Measurements from ENCODE around the gene EPHB4. TPM values are rescaled to one million over a fixed set of nuclear protein-coding genes. Genes with fewer than 3 reads are reported as not detected.

Gene EPHB4
- total RNA-seq, 1 donor from 2014 or later = 4.1 TPM

DNA sequence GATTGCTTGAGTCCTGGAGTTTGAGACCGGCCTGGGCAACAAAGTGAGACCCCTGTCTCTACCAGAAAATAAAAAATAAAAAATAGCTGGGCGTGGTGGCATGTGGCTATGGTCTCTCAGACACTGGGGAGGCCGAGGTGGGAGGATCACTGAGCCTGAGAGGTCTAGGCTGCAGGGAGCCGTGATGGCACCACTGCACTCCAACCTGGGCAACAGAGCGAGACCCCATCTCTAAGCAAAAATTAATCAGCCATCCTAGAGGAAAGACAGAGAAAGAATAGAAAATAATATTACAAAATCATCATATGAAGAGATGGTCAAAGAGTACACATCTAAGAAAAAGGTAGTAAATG is 4.9 kb upstream of the EPHB4 start:
- peaks cover 13% of the 10 kb centered on the region for H3K27me3 Mint-ChIP-seq
- no peak overlapping the region for H3K4me3 Mint-ChIP-seq
- intact Hi-C loops (cut with micrococcal nuclease) = no loop called here
- ATAC-seq (ENCODE audit: low read depth) (no peak), DNase-seq (no peak)
- H3K9me3 Mint-ChIP-seq = no peaks in the 10 kb centered on the region
- peaks cover 23% of the 10 kb centered on the region for H3K4me1 Mint-ChIP-seq
- TF ChIP-seq, protein P1, sequence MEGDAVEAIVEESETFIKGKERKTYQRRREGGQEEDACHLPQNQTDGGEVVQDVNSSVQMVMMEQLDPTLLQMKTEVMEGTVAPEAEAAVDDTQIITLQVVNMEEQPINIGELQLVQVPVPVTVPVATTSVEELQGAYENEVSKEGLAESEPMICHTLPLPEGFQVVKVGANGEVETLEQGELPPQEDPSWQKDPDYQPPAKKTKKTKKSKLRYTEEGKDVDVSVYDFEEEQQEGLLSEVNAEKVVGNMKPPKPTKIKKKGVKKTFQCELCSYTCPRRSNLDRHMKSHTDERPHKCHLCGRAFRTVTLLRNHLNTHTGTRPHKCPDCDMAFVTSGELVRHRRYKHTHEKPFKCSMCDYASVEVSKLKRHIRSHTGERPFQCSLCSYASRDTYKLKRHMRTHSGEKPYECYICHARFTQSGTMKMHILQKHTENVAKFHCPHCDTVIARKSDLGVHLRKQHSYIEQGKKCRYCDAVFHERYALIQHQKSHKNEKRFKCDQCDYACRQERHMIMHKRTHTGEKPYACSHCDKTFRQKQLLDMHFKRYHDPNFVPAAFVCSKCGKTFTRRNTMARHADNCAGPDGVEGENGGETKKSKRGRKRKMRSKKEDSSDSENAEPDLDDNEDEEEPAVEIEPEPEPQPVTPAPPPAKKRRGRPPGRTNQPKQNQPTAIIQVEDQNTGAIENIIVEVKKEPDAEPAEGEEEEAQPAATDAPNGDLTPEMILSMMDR (IDR thresholded peaks at IDR 0.05) = no peak
- ChIA-PET CTCF (interaction anchor here (2.2 kb wide), 1 partner anchor 20 kb away, joined by 6 read pairs; the partner anchor contains the start of gene SLC12A9), POLR2A (no interaction called here)
- H3K36me3 Mint-ChIP-seq (ENCODE audit: low read depth) = no peaks in the 10 kb centered on the region
- no peak overlapping the region for H3K27ac Mint-ChIP-seq

- intact Hi-C loops (cut with micrococcal nuclease) = no loop called here
- no peak for ATAC-seq (ENCODE audit: low read depth)
- H3K27me3 Mint-ChIP-seq = peaks cover 24% of the 10 kb centered on the region
- no peak overlapping the region for H3K4me3 Mint-ChIP-seq
- H3K4me1 Mint-ChIP-seq = peaks cover 18% of the 10 kb centered on the region
- no peaks in the 10 kb centered on the region for H3K9me3 Mint-ChIP-seq
- POLR2A ChIA-PET = no interaction called here
- DNase-seq = no peak
- CTCF ChIA-PET = no interaction called here
- no peaks in the 10 kb centered on the region for H3K36me3 Mint-ChIP-seq (ENCODE audit: low read depth)
- H3K27ac Mint-ChIP-seq = no peak overlapping the region
- TF ChIP-seq, protein P1 (IDR thresholded peaks at IDR 0.05) = no peak
Observed at GRCh38 chr7:100830396-100830795, 3.1 kb upstream of the EPHB4 start.

DNA sequence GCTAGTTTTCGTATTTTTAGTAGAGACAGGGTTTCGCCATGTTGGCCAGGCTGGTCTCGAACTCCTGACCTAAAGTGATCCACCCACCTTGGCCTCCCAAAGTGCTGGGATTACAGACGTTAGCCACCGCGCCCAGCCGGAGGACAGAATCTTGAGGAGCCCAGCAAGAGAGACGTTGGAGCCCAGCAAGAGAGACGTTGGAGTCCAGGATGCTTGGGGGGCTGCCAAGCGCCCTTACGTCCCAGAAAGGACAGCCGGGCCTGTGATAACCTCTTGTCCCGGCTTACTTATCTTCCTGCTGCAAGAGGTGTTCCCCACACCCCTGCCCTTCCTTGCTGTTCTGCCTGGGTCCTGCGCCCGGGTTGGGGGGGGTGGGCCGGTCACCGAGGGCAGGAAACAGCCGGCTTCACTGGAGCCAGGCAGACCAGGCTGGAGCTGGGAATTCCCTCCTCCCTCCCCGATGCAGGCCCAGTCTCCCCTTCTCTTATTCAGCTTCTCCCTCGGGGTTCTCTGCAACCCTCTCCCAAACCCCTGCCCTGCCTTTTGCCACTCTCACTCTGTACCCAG is 1.9 kb upstream of the EPHB4 start:
- DNase-seq (no peak), ATAC-seq (ENCODE audit: low read depth) (no peak)
- Mint-ChIP-seq H3K4me3 (peak overlapping the region; percentile 46), H3K27me3 (peaks cover 30% of the 10 kb centered on the region), H3K27ac (no peak overlapping the region), H3K4me1 (peaks cover 18% of the 10 kb centered on the region), H3K9me3 (no peaks in the 10 kb centered on the region), H3K36me3 (ENCODE audit: low read depth) (no peaks in the 10 kb centered on the region)
- ChIA-PET POLR2A (no interaction called here), CTCF (no interaction called here)
- intact Hi-C loops (cut with micrococcal nuclease) = no loop called here
- TF ChIP-seq, protein P1 (IDR thresholded peaks at IDR 0.05) = no peak

DNA sequence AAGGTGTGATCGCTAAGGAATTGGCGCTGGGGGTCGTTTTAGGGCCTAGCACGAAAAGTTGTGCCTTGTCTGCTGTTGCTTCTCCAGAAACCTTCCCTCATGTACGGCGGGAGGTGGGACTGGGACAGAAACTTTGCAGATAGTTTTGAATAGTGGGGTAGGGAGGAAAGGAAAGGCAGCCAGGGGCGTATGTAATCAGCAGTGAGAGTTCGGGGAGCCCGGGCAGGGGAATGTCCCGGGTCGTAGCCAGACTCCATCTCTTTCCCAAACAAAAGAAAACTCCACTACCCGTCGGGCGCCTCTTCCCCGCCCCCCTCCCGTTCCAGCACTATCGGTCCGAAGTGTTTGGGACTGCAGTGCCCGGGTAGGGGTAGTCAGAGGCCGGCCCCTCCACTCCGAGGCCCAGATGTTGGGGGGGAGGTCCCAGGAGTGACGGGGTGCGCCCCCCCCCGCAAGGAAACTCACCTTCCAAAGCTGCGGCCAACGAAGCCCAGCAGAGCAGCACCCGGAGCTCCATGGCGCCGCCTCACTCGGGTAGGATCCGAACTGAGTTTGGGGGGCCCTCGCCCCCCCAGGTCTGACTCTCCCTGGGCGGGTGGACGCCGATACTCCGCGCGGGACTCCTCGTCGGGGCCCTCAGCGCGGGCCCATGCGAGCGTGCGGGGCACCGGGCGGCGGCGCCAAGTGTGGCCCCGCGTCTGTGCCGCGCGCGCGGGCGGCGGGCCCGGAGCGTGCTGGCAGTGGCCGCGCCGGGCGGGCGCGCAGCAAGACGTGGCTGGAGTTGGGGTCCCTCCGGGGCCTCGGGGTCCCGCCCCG is 601 bp downstream of the EPHB4 start:
- H3K4me3 Mint-ChIP-seq = peak overlapping the region; percentile 71
- intact Hi-C loops (cut with micrococcal nuclease) = loop anchor here (2.0 kb wide), 1 partner anchor 26 kb away; the partner anchor contains the start of gene SLC12A9
- ATAC-seq (ENCODE audit: low read depth) (peak; percentile 60), DNase-seq (peak; percentile 21)
- H3K4me1 Mint-ChIP-seq = peaks cover 18% of the 10 kb centered on the region
- TF ChIP-seq, protein P1 (IDR thresholded peaks at IDR 0.05) = no peak
- POLR2A ChIA-PET = interaction anchor here (0.6 to 0.7 kb wide), 2 partner anchors 194 to 1809 kb away, joined by 3 to 4 read pairs; no protein-coding TSS in a partner anchor
- H3K36me3 Mint-ChIP-seq (ENCODE audit: low read depth) = no peaks in the 10 kb centered on the region
- peaks cover 36% of the 10 kb centered on the region for H3K27me3 Mint-ChIP-seq
- CTCF ChIA-PET = no interaction called here
- no peaks in the 10 kb centered on the region for H3K9me3 Mint-ChIP-seq
- H3K27ac Mint-ChIP-seq = no peak overlapping the region

GRCh38 chr7:100825751-100826513 is 1.4 kb downstream of the EPHB4 start:
- ChIA-PET CTCF (no interaction called here), POLR2A (no interaction called here)
- Mint-ChIP-seq H3K27ac (no peak overlapping the region), H3K4me3 (peak overlapping the region; percentile 71), H3K4me1 (peaks cover 18% of the 10 kb centered on the region), H3K27me3 (peaks cover 34% of the 10 kb centered on the region), H3K36me3 (ENCODE audit: low read depth) (no peaks in the 10 kb centered on the region), H3K9me3 (no peaks in the 10 kb centered on the region)
- DNase-seq = no peak
- ATAC-seq (ENCODE audit: low read depth) = no peak
- TF ChIP-seq, protein P1 (IDR thresholded peaks at IDR 0.05) = no peak
- intact Hi-C loops (cut with micrococcal nuclease) = loop anchor here (2.0 kb wide), 1 partner anchor 27 kb away; the partner anchor contains the start of gene SLC12A9
